KG1 (cell line): ENCODE results near the gene GRK3.
A peak's percentile ranks its signal among the peaks of the same experiment; 100 is the strongest.

Experiments
- DNase-seq: peaks from one replicate; lab custom pipeline; 2025; lab: John Stamatoyannopoulos, UW

Gene GRK3

GRCh38 chr22:25626624-25626990, 62.1 kb downstream of the GRK3 start:
- no peak for DNase-seq

GRCh38 chr22:25627271-25627852, 62.9 kb downstream of the GRK3 start:
- no peak for DNase-seq

GRCh38 chr22:25628494-25628893, 64.0 kb downstream of the GRK3 start:
- no peak for DNase-seq

- no peak for DNase-seq
These were observed 65.1 kb downstream of the GRK3 start for GRCh38 chr22:25629613-25630012.

GRCh38 chr22:25630447-25630846, 66.0 kb downstream of the GRK3 start:
- DNase-seq, result no peak

- DNase-seq, result no peak
These were observed 71.8 kb downstream of the GRK3 start for GRCh38 chr22:25636323-25636722.

GRCh38 chr22:25637032-25637431, 72.6 kb downstream of the GRK3 start:
- no peak for DNase-seq

GRCh38 chr22:25637672-25638071, 73.2 kb downstream of the GRK3 start:
- DNase-seq, result no peak

- no peak for DNase-seq
These were observed 74.2 kb downstream of the GRK3 start for GRCh38 chr22:25638638-25639037.

GRCh38 chr22:25641650-25642049, 77.2 kb downstream of the GRK3 start:
- no peak for DNase-seq

GRCh38 chr22:25643232-25644000, 78.9 kb downstream of the GRK3 start:
- no peak for DNase-seq

GRCh38 chr22:25644122-25644521, 79.6 kb downstream of the GRK3 start:
- no peak for DNase-seq

GRCh38 chr22:25645266-25645665, 80.8 kb downstream of the GRK3 start:
- DNase-seq, result no peak

GRCh38 chr22:25645964-25646363, 81.5 kb downstream of the GRK3 start:
- no peak for DNase-seq

GRCh38 chr22:25650833-25651232, 86.4 kb downstream of the GRK3 start:
- peak; percentile 27 for DNase-seq

- no peak for DNase-seq
These were observed 87.0 kb downstream of the GRK3 start for GRCh38 chr22:25651332-25652085.

- no peak for DNase-seq
These were observed 90.2 kb downstream of the GRK3 start for GRCh38 chr22:25654676-25655075.

- DNase-seq, result no peak
These were observed 91.0 kb downstream of the GRK3 start for GRCh38 chr22:25655371-25655935.

- no peak for DNase-seq
These were observed 92.2 kb downstream of the GRK3 start for GRCh38 chr22:25656724-25657123.

- DNase-seq, result no peak
These were observed 94.2 kb downstream of the GRK3 start for GRCh38 chr22:25658633-25659032.

GRCh38 chr22:25659413-25659812, 94.9 kb downstream of the GRK3 start:
- no peak for DNase-seq

GRCh38 chr22:25660336-25660735, 95.9 kb downstream of the GRK3 start:
- no peak for DNase-seq

- no peak for DNase-seq
These were observed 96.6 kb downstream of the GRK3 start for GRCh38 chr22:25661073-25661472.
